ACC112 (cell line): Measurements from ENCODE around the gene STAT3.
"Not testable (repeated sequence)": the region's sequence is repeated elsewhere in the genome, so short reads cannot be mapped to it uniquely, and the experiment has no call there.

Experiments used
- H2AFZ ChIP-seq: fragments of 200-600 bp; sonication (generic); one replicate; pipeline ENCODE4 v1.6.0; 2017; ENCODE audit warnings: antibody characterized with exemption, low read length; ENCODE audit not compliant: unreplicated experiment
- H3K27ac ChIP-seq: fragments of 200-600 bp; sonication (generic); 2 replicates; pipeline ENCODE4 v1.5.1; 2014; ENCODE audit warnings: low read depth, mild to moderate bottlenecking, antibody characterized with exemption, low read length, moderate library complexity
- H3K27me3 ChIP-seq: fragments of 200-600 bp; sonication (generic); 2 replicates; pipeline ENCODE4 v1.6.1; 2014; ENCODE audit warnings: mild to moderate bottlenecking, antibody characterized with exemption, low read length, moderate library complexity, mixed read lengths; ENCODE audit not compliant: insufficient read depth
- H3K36me3 ChIP-seq: fragments of 200-600 bp; sonication (generic); 2 replicates; pipeline ENCODE4 v1.6.1; 2016; ENCODE audit warnings: mild to moderate bottlenecking, antibody characterized with exemption, low read length, moderate library complexity, mixed read lengths; ENCODE audit not compliant: insufficient read depth
- H3K4me1 ChIP-seq: fragments of 200-600 bp; sonication (generic); one replicate; pipeline ENCODE4 v1.6.1; 2016; ENCODE audit warnings: low read length, mixed read lengths; ENCODE audit not compliant: insufficient read depth, unreplicated experiment, control insufficient read depth
- H3K4me3 ChIP-seq: fragments of 200-600 bp; sonication (generic); 2 replicates; pipeline ENCODE4 v1.5.1; 2014; ENCODE audit warnings: mild to moderate bottlenecking, low read depth, low read length
- H3K79me2 ChIP-seq: fragments of 200-600 bp; sonication (generic); one replicate; pipeline ENCODE4 v1.6.0; 2016; ENCODE audit warnings: low read length; ENCODE audit not compliant: control insufficient read depth, unreplicated experiment, insufficient read depth

Gene STAT3

DNA sequence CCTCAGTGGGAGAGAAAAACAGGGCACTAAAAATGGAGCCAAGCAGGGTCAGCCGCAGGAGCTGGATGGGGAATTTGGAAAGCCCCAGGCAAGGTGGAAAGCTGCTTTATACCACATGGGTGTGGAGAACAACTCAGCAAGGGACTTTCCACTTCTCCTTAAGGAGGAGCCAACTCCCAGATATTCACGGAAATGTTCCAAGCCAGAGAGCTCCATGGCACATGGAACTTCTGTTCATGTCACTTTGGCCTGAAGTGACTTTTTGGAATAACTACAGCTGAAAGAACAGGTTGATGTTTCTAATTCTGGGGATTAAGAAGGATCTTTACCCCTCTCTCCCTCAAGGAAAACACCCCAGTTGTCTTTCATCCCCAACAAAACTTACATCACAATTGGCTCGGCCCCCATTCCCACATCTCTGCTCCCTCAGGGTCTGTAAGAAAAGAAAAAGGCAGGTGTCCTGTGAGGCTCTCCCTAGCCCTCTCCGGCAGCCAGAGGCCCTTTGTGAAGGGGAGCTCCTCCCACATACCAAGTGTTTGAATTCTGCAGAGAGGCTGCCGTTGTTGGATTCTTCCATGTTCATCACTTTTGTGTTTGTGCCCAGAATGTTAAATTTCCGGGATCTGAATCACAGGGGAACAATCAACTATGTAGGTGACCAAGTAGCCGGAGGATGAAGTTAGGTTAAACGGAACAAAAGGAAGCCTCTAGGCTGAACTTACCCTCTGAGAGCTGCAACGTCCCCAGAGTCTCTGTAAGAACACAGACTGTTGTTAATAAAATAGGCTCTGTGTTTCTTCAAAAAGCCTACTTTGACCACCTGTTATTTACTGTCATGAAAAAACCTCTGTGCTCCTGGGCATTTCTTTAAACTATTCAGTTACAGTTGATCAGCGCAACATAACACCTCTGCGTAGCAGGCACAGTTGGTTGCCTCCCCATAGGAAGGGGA is 58.9 kb downstream of the STAT3 start:
- H3K4me1 ChIP-seq: peaks cover 31% of the 10 kb centered on the region
- H2AFZ ChIP-seq: peak overlapping the region; percentile 62
- H3K27me3 ChIP-seq: no peaks in the 10 kb centered on the region
- peak overlapping the region; percentile 93 for H3K27ac ChIP-seq
- H3K36me3 ChIP-seq: peaks cover 33% of the 10 kb centered on the region
- no peaks in the 10 kb centered on the region for H3K79me2 ChIP-seq
- H3K4me3 ChIP-seq: peak overlapping the region; percentile 43

DNA sequence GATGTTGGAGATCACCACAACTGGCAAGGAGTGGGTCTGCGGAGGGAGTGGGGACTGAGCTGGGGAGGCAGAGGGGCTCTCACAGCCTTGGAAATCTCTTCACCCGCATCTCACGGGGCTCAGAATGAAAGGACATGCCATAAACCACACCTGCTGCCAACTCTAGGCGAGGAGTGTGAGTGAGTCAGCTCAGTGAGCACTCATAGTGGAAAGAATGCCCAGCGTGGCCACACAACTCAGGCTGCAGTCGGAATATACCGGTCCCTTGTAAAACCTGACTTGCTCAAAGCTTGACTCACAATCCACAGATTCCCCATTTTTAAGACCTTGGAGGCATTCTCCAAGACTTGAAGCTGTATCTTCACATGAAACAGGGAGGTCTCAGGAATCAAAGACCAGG is 63.2 kb downstream of the STAT3 start:
- Histone ChIP-seq H3K36me3 (peaks cover 31% of the 10 kb centered on the region), H3K79me2 (no peaks in the 10 kb centered on the region), H3K4me1 (peaks cover 41% of the 10 kb centered on the region), H3K27me3 (no peaks in the 10 kb centered on the region), H2AFZ (no peak overlapping the region), H3K4me3 (no peak overlapping the region), H3K27ac (peak overlapping the region; percentile 46)

DNA sequence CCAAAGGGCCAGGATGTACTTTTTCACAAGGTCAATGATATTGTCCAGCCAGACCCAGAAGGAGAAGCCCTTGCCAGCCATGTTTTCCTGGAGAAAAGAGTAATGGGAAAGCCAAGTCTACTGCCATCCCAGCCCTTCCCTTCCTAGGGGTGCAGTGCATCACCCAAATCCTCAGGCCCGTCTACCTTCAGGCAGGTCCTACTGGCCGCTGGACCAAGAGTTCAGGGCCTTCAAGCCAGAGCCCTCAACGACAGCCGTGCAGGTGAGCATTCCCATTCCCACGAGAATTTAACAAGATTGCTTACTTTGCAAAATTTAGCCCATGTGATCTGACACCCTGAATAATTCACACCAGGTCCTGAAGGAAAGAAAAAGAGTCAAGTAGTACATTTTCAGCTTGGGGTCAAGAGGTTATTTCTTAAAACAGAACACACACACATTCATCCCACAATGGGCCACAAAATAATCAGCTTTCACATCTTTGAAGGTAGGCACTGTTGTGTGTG is 64.9 kb downstream of the STAT3 start:
- peaks cover 32% of the 10 kb centered on the region for H3K4me1 ChIP-seq
- peaks cover 31% of the 10 kb centered on the region for H3K36me3 ChIP-seq
- H3K27me3 ChIP-seq: no peaks in the 10 kb centered on the region
- no peak overlapping the region for H3K27ac ChIP-seq
- H2AFZ ChIP-seq: no peak overlapping the region
- H3K4me3 ChIP-seq: no peak overlapping the region
- H3K79me2 ChIP-seq: no peaks in the 10 kb centered on the region

DNA sequence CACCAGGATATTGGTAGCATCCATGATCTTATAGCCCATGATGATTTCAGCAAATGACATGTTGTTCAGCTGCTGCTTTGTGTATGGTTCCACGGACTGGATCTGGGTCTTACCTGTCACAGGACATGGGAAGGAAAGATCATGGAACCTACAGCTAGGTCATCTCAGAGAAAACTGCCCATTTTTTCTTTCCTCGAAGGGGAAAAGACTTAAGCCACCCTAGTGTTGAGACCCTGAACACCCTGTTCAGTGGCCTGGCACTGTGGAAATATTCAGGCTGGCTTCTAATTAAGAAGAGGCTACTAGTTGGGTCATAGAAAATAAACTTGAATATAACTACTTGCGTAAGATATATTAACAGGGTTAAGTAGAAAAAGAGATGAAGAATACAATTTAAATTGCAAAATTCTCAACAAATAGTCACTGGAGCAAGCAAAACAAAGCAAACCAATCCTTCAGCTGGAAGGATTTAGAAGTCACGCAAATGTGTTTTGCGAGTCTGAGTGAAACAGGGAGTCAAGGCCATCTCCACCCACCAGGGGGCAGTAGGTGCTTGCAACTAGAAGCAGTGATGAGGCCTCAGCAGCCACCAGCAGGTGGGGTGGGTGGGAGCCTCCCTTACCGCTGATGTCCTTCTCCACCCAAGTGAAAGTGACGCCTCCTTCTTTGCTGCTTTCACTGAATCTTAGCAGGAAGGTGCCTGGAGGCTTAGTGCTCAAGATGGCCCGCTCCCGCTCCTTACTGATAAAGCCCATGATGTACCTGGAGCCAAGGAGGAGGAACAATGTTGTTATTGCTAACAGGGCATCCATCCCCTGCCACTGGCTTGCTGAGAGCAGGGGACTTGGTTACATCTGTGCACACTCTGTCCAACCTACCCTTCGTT is 65.6 kb downstream of the STAT3 start:
- Histone ChIP-seq H3K27ac (no peak overlapping the region), H3K4me1 (peaks cover 32% of the 10 kb centered on the region), H3K36me3 (peaks cover 32% of the 10 kb centered on the region), H3K27me3 (no peaks in the 10 kb centered on the region), H3K79me2 (no peaks in the 10 kb centered on the region), H3K4me3 (no peak overlapping the region), H2AFZ (no peak overlapping the region)

DNA sequence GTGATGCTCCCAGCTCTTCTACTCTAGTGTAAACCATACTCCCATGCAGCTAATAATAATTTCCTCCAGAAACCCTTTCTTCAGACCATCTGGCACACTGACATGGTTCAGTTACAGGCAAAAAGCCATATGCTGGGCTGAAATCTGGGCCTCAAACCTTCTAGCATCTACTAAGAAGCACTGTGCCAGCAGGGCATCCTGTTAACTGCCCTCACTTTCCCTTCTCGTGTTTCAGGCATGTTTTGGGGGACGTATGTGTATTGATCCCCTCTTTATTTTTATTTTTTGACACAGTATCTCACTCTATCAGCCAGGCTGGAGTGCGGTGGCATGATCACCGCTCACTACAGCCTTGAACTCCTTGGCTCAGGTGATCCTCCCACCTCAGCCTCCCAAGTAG is 66.7 kb downstream of the STAT3 start:
- H3K4me1 ChIP-seq: peaks cover 32% of the 10 kb centered on the region
- H2AFZ ChIP-seq: no peak overlapping the region
- peaks cover 27% of the 10 kb centered on the region for H3K36me3 ChIP-seq
- H3K4me3 ChIP-seq: no peak overlapping the region
- no peaks in the 10 kb centered on the region for H3K27me3 ChIP-seq
- no peaks in the 10 kb centered on the region for H3K79me2 ChIP-seq
- H3K27ac ChIP-seq: no peak overlapping the region

DNA sequence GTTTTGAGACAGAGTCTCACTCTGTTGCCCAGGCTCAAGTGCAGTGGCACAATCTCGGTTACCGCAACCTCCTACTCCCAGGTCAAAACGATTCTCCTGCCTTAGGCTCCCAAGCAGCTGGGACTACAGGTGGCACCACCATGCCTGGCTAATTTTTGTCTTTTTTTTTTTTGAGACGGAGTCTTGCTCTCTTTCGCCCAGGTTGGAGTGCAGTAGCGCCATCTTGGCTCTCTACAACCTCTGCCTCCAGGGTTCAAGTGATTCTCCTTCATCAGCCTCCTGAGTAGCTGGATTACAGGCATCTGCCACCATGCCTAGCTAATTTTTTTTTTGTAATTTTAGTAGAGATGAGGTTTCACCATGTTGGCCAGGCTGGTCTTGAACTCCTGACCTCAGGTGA is 70.3 kb downstream of the STAT3 start:
- H3K4me1 ChIP-seq: peaks cover 14% of the 10 kb centered on the region
- not testable (repeated sequence) for H3K27me3 ChIP-seq, H3K4me3 ChIP-seq, H3K27ac ChIP-seq, H3K79me2 ChIP-seq, H2AFZ ChIP-seq
- H3K36me3 ChIP-seq: peaks cover 16% of the 10 kb centered on the region

DNA sequence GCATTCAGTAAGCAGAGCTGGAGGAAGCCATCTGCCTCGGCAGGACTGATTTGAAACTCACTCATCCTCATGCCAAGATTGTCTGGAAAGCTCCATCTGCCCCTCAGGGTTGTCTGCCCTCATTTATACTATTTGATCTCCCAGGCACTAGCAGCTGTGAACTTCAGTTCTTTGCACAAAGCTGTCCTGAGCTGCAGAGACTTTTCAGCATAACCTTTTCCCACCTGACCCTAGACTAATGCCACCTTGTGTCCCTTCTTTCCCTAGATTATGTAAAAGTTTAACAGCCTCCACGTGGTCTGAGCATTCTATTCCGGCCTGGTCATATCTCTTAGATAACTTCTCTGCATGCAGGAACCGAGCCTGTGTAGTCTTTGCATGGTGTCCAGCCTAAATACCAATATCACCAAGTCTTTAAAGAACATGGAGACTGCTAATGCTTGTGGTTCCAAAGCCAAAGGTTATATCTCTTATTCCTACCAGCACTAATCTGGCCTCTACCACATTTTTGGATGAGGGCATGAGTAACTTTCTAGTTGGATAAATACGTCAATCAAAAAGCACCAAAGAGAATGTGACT is 70.9 kb downstream of the STAT3 start:
- Histone ChIP-seq H3K4me3 (no peak overlapping the region), H3K27ac (no peak overlapping the region), H3K4me1 (peaks cover 13% of the 10 kb centered on the region), H3K27me3 (no peaks in the 10 kb centered on the region), H2AFZ (no peak overlapping the region), H3K36me3 (peaks cover 13% of the 10 kb centered on the region), H3K79me2 (no peaks in the 10 kb centered on the region)

DNA sequence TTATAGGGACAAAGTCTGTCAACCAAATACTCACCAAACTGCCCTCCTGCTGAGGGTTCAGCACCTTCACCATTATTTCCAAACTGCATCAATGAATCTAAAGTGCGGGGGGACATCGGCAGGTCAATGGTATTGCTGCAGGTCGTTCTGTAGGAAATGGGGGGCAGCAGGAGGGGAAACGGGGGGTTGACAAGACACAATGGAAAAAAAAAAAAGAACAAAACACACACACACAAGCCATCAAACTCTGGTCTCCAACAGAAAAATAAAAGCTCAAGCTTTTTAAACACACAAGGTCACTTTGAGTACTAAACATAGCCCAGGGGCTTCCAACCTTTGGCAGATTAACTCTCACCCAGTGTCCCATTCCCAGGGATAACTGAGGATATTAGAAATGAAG is 71.5 kb downstream of the STAT3 start:
- Histone ChIP-seq H2AFZ (no peak overlapping the region), H3K4me3 (no peak overlapping the region), H3K79me2 (no peaks in the 10 kb centered on the region), H3K27me3 (no peaks in the 10 kb centered on the region), H3K27ac (no peak overlapping the region), H3K36me3 (peaks cover 7% of the 10 kb centered on the region), H3K4me1 (peaks cover 19% of the 10 kb centered on the region)

DNA sequence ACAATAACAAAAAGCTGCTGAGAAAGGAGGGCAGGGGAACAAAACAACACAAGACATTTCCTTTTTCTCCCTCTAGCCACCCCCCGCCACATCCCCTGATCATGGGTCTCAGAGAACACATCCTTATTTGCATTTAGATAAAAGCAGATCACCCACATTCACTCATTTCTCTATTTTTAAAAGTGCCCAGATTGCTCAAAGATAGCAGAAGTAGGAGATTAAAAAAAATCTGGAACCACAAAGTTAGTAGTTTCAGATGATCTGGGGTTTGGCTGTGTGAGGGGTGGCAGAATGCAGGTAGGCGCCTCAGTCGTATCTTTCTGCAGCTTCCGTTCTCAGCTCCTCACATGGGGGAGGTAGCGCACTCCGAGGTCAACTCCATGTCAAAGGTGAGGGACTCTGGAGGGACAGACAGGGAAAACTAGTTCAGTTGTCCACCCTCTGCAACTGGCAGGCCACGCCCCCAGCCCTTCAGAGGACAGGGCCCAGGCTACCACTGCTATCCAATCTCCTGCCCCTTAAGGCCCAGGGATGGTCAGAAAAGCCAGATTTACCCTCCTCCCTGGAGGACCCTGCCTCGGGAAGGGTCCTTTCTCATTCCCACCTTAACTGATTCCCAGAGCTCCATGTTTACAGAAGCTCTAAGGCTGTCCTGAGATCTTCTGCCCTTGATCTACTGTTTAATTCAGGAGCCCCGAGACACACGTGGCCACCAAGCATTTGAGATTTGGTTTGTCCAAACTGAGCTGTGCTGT is 72.7 kb downstream of the STAT3 start:
- Histone ChIP-seq H3K36me3 (peaks cover 5% of the 10 kb centered on the region; the same call in 1 of the 2 replicates), H3K4me3 (no peak overlapping the region), H3K4me1 (peaks cover 25% of the 10 kb centered on the region), H2AFZ (no peak overlapping the region), H3K27ac (no peak overlapping the region), H3K79me2 (no peaks in the 10 kb centered on the region), H3K27me3 (no peaks in the 10 kb centered on the region)
